ENCODE measurements around the gene KRTAP13-2. TPM values are rescaled to one million over a fixed set of nuclear protein-coding genes. Genes with fewer than 3 reads are reported as not detected.

The KRTAP13-2 gene
- polyA plus RNA-seq = 1 to 10 TPM in 1 of 4 donors, not detected in 3; 2.0 TPM
- long read RNA-seq, donor 1 = 0 reads
- long read RNA-seq, donor 2 = 0 reads
- long read RNA-seq, donor 3 = 0 reads
- long read RNA-seq, donor 4 = 0 reads
- long read RNA-seq, donor 5 = 0 reads
- long read RNA-seq, donor 6 = 0 reads
- long read RNA-seq, donor 7 = 0 reads
- long read RNA-seq, donor 8 = 0 reads
- long read RNA-seq, donor 9 = 0 reads
- long read RNA-seq, donor 10 = 0 reads

- Histone ChIP-seq H3K27ac (ENCODE audit: low read depth in 1 of 3, low read length in 2 of 3) (no peak within 1 kb of the TSS), H3K4me3 (ENCODE audit: low read depth in 1 of 3, low read length in 3 of 3) (no peak within 1 kb of the TSS), H3K27me3 (ENCODE audit: control insufficient read depth in 3 of 3, insufficient read depth in 3 of 3, low read length in 3 of 3) (no peaks in the 10 kb centered on the region), H3K36me3 (ENCODE audit: control insufficient read depth in 3 of 3, insufficient read depth in 2 of 3, low read depth in 1 of 3, low read length in 3 of 3) (no peaks in the 10 kb centered on the region), H3K9me3 (ENCODE audit: control insufficient read depth in 2 of 2, insufficient read depth in 1 of 2, low read depth in 1 of 2, low read length in 1 of 2) (no peaks in the 10 kb centered on the region), H3K4me1 (ENCODE audit: control insufficient read depth in 3 of 3, insufficient read depth in 2 of 3, low read depth in 1 of 3, low read length in 2 of 3) (no peaks in the 10 kb centered on the region)
- DNase-seq = peak in 1 of 2 donors; percentile 31
- 79 to 83% (median 83%) methylated on average over 5 of the region's 5 CpGs for WGBS, 3 donors
- FAIRE-seq = no peak
These were observed at the start of gene KRTAP13-2 for GRCh38 chr21:30372139-30372770. TSS of gene KRTAP13-2 (minus strand) at chr21:30372271. CDS start at chr21:30372213, 58 bp downstream.

GRCh38 chr21:30415993-30416392, 43.9 kb upstream of the KRTAP13-2 start:
- H3K4me3 ChIP-seq (ENCODE audit: low read depth in 1 of 3, low read length in 3 of 3) = no peak overlapping the region
- no peak for DNase-seq
- H3K36me3 ChIP-seq (ENCODE audit: control insufficient read depth in 3 of 3, insufficient read depth in 2 of 3, low read depth in 1 of 3, low read length in 3 of 3) = no peaks in the 10 kb centered on the region
- no peaks in the 10 kb centered on the region for H3K27me3 ChIP-seq (ENCODE audit: control insufficient read depth in 3 of 3, insufficient read depth in 3 of 3, low read length in 3 of 3)
- no peak for FAIRE-seq
- WGBS, 3 donors = 76 to 82% (median 78%) methylated on average over 5 of the region's 5 CpGs
- H3K4me1 ChIP-seq (ENCODE audit: control insufficient read depth in 3 of 3, insufficient read depth in 2 of 3, low read depth in 1 of 3, low read length in 2 of 3) = no peaks in the 10 kb centered on the region
- H3K9me3 ChIP-seq (ENCODE audit: control insufficient read depth in 2 of 2, insufficient read depth in 1 of 2, low read depth in 1 of 2, low read length in 1 of 2) = peaks cover 0 to 6% of the 10 kb centered on the region in 2 donors
- no peak overlapping the region for H3K27ac ChIP-seq (ENCODE audit: low read depth in 1 of 3, low read length in 2 of 3)

GRCh38 chr21:30408782-30409494, 36.9 kb upstream of the KRTAP13-2 start:
- DNase-seq (peak; percentile 4 to 35), FAIRE-seq (no peak)
- Histone ChIP-seq H3K36me3 (ENCODE audit: control insufficient read depth in 3 of 3, insufficient read depth in 2 of 3, low read depth in 1 of 3, low read length in 3 of 3) (no peaks in the 10 kb centered on the region), H3K27me3 (ENCODE audit: control insufficient read depth in 3 of 3, insufficient read depth in 3 of 3, low read length in 3 of 3) (no peaks in the 10 kb centered on the region), H3K4me1 (ENCODE audit: control insufficient read depth in 3 of 3, insufficient read depth in 2 of 3, low read depth in 1 of 3, low read length in 2 of 3) (no peaks in the 10 kb centered on the region), H3K27ac (ENCODE audit: low read depth in 1 of 3, low read length in 2 of 3) (no peak overlapping the region), H3K9me3 (ENCODE audit: control insufficient read depth in 2 of 2, insufficient read depth in 1 of 2, low read depth in 1 of 2, low read length in 1 of 2) (peaks cover 1 to 9% of the 10 kb centered on the region in 2 donors), H3K4me3 (ENCODE audit: low read depth in 1 of 3, low read length in 3 of 3) (no peak overlapping the region)
- 26 to 44% (median 37%) methylated on average over 14 of the region's 14 CpGs for WGBS, 3 donors

GRCh38 chr21:30395731-30396130, 23.7 kb upstream of the KRTAP13-2 start, which contains the start of gene KRTAP13-1:
TSS of gene KRTAP13-1 (plus strand) at chr21:30396031. CDS start at chr21:30396087, 56 bp downstream.
- Histone ChIP-seq H3K4me1 (ENCODE audit: control insufficient read depth in 3 of 3, insufficient read depth in 2 of 3, low read depth in 1 of 3, low read length in 2 of 3) (no peaks in the 10 kb centered on the region), H3K4me3 (ENCODE audit: low read depth in 1 of 3, low read length in 3 of 3) (no peak within 1 kb of the TSS), H3K27me3 (ENCODE audit: control insufficient read depth in 3 of 3, insufficient read depth in 3 of 3, low read length in 3 of 3) (no peaks in the 10 kb centered on the region), H3K9me3 (ENCODE audit: control insufficient read depth in 2 of 2, insufficient read depth in 1 of 2, low read depth in 1 of 2, low read length in 1 of 2) (peaks cover 0 to 5% of the 10 kb centered on the region in 2 donors), H3K27ac (ENCODE audit: low read depth in 1 of 3, low read length in 2 of 3) (no peak within 1 kb of the TSS), H3K36me3 (ENCODE audit: control insufficient read depth in 3 of 3, insufficient read depth in 2 of 3, low read depth in 1 of 3, low read length in 3 of 3) (no peaks in the 10 kb centered on the region)
- no peak for FAIRE-seq
- WGBS, 3 donors = 67 to 78% (median 71%) methylated on average over 4 of the region's 4 CpGs
- DNase-seq = no peak

- Histone ChIP-seq H3K36me3 (ENCODE audit: control insufficient read depth in 3 of 3, insufficient read depth in 2 of 3, low read depth in 1 of 3, low read length in 3 of 3) (no peaks in the 10 kb centered on the region), H3K9me3 (ENCODE audit: control insufficient read depth in 2 of 2, insufficient read depth in 1 of 2, low read depth in 1 of 2, low read length in 1 of 2) (peaks cover 0 to 13% of the 10 kb centered on the region in 2 donors), H3K4me1 (ENCODE audit: control insufficient read depth in 3 of 3, insufficient read depth in 2 of 3, low read depth in 1 of 3, low read length in 2 of 3) (no peaks in the 10 kb centered on the region), H3K27ac (ENCODE audit: low read depth in 1 of 3, low read length in 2 of 3) (no peak overlapping the region), H3K27me3 (ENCODE audit: control insufficient read depth in 3 of 3, insufficient read depth in 3 of 3, low read length in 3 of 3) (no peaks in the 10 kb centered on the region), H3K4me3 (ENCODE audit: low read depth in 1 of 3, low read length in 3 of 3) (no peak overlapping the region)
- DNase-seq = no peak
- WGBS, 3 donors = 59 to 69% (median 62%) methylated on average over 2 of the region's 2 CpGs
- no peak for FAIRE-seq
These were observed 19.5 kb upstream of the KRTAP13-2 start for GRCh38 chr21:30391492-30392025.

- H3K9me3 ChIP-seq (ENCODE audit: control insufficient read depth in 2 of 2, insufficient read depth in 1 of 2, low read depth in 1 of 2, low read length in 1 of 2) = peaks cover 0 to 4% of the 10 kb centered on the region in 2 donors
- H3K4me3 ChIP-seq (ENCODE audit: low read depth in 1 of 3, low read length in 3 of 3) = no peak overlapping the region
- H3K27me3 ChIP-seq (ENCODE audit: control insufficient read depth in 3 of 3, insufficient read depth in 3 of 3, low read length in 3 of 3) = no peaks in the 10 kb centered on the region
- DNase-seq = no peak
- 34 to 61% (median 52%) methylated on average over 1 of the region's 1 CpG for WGBS, 3 donors
- no peaks in the 10 kb centered on the region for H3K4me1 ChIP-seq (ENCODE audit: control insufficient read depth in 3 of 3, insufficient read depth in 2 of 3, low read depth in 1 of 3, low read length in 2 of 3)
- FAIRE-seq = no peak
- H3K27ac ChIP-seq (ENCODE audit: low read depth in 1 of 3, low read length in 2 of 3) = no peak overlapping the region
- H3K36me3 ChIP-seq (ENCODE audit: control insufficient read depth in 3 of 3, insufficient read depth in 2 of 3, low read depth in 1 of 3, low read length in 3 of 3) = no peaks in the 10 kb centered on the region
These were observed 10.1 kb upstream of the KRTAP13-2 start for GRCh38 chr21:30382201-30382600.

- DNase-seq = no peak
- 40 to 44% (median 44%) methylated on average over 3 of the region's 3 CpGs for WGBS, 3 donors
- Histone ChIP-seq H3K27ac (ENCODE audit: low read depth in 1 of 3, low read length in 2 of 3) (no peak overlapping the region), H3K9me3 (ENCODE audit: control insufficient read depth in 2 of 2, insufficient read depth in 1 of 2, low read depth in 1 of 2, low read length in 1 of 2) (no peaks in the 10 kb centered on the region), H3K4me1 (ENCODE audit: control insufficient read depth in 3 of 3, insufficient read depth in 2 of 3, low read depth in 1 of 3, low read length in 2 of 3) (no peaks in the 10 kb centered on the region), H3K36me3 (ENCODE audit: control insufficient read depth in 3 of 3, insufficient read depth in 2 of 3, low read depth in 1 of 3, low read length in 3 of 3) (no peaks in the 10 kb centered on the region), H3K4me3 (ENCODE audit: low read depth in 1 of 3, low read length in 3 of 3) (no peak overlapping the region), H3K27me3 (ENCODE audit: control insufficient read depth in 3 of 3, insufficient read depth in 3 of 3, low read length in 3 of 3) (no peaks in the 10 kb centered on the region)
- no peak for FAIRE-seq
These were observed 16.2 kb downstream of the KRTAP13-2 start for GRCh38 chr21:30355906-30356305.

GRCh38 chr21:30354308-30355005, 17.6 kb downstream of the KRTAP13-2 start:
- H3K36me3 ChIP-seq (ENCODE audit: control insufficient read depth in 3 of 3, insufficient read depth in 2 of 3, low read depth in 1 of 3, low read length in 3 of 3) = no peaks in the 10 kb centered on the region
- H3K4me1 ChIP-seq (ENCODE audit: control insufficient read depth in 3 of 3, insufficient read depth in 2 of 3, low read depth in 1 of 3, low read length in 2 of 3) = no peaks in the 10 kb centered on the region
- H3K27me3 ChIP-seq (ENCODE audit: control insufficient read depth in 3 of 3, insufficient read depth in 3 of 3, low read length in 3 of 3) = no peaks in the 10 kb centered on the region
- WGBS, 3 donors = 75 to 79% (median 79%) methylated on average over 1 of the region's 1 CpG
- H3K27ac ChIP-seq (ENCODE audit: low read depth in 1 of 3, low read length in 2 of 3) = no peak overlapping the region
- no peaks in the 10 kb centered on the region for H3K9me3 ChIP-seq (ENCODE audit: control insufficient read depth in 2 of 2, insufficient read depth in 1 of 2, low read depth in 1 of 2, low read length in 1 of 2)
- DNase-seq = no peak
- H3K4me3 ChIP-seq (ENCODE audit: low read depth in 1 of 3, low read length in 3 of 3) = no peak overlapping the region
- no peak for FAIRE-seq

All from small intestine (tissue), 16 donors.